Neural cell (in vitro differentiated cells): ENCODE data around the gene SERPINE2.

ENCODE experiments used
- CTCF ChIP-seq: fragments of 450-650 bp; IDR thresholded peaks from 2 replicates; pipeline ENCODE4 v1.5.1; 2014; ENCODE audit warnings: antibody characterized with exemption, mild to moderate bottlenecking, moderate library complexity; ENCODE audit not compliant: poor library complexity, severe bottlenecking
- EP300 ChIP-seq: fragments of 450-650 bp; conservative IDR thresholded peaks from 2 replicates; pipeline ENCODE4 v1.6.1; 2014; ENCODE audit warnings: antibody characterized with exemption, mild to moderate bottlenecking, moderate library complexity; ENCODE audit not compliant: poor library complexity, severe bottlenecking
- MXI1 ChIP-seq: fragments of 450-650 bp; conservative IDR thresholded peaks from 2 replicates; pipeline ENCODE4 v1.6.1; 2014; ENCODE audit warnings: antibody characterized with exemption, mild to moderate bottlenecking; ENCODE audit not compliant: poor library complexity, severe bottlenecking
- POLR2AphosphoS5 ChIP-seq: IDR thresholded peaks from 2 replicates; pipeline ENCODE4 v1.6.1; 2012
- REST ChIP-seq: IDR thresholded peaks from 2 replicates; pipeline ENCODE4 v1.6.1; 2012; ENCODE audit warnings: borderline replicate concordance
- SMC3 ChIP-seq: fragments of 450-650 bp; conservative IDR thresholded peaks from 2 replicates; pipeline ENCODE4 v1.6.1; 2014; ENCODE audit warnings: antibody characterized with exemption, mild to moderate bottlenecking, moderate library complexity; ENCODE audit not compliant: poor library complexity
- TAF1 ChIP-seq: IDR thresholded peaks from 2 replicates; pipeline ENCODE4 v1.6.1; 2012; ENCODE audit warnings: low read depth

DNA sequence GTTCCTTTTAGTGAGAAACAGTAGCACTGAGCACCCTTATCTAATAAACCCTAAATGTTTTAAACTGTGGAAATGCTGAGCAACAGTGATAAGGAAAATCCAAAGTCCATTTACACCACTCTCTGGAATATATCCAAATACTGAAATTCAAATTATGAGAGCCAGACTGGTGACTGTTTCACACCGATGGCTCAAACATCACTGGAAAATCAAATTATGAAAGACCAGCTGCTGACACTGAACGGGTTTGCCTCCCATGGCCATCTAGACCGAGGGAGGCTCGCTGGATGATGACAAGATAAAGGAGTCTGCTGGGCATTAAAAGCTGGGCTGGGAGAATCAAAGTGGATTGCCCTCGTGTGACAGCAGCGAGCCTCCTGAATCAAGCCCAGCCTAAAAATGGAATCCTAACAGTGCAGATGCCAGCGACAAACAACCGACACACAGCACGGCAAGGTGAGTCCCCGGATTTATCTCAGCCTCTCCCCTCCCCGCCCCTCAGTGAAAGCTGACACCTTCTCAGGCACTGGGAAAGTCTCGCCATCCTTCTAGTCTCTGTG is 30.3 kb downstream of the SERPINE2 start:
- TF ChIP-seq CTCF (no peak), REST (no peak), MXI1 (no peak), TAF1 (no peak), SMC3 (no peak), EP300 (no peak), POLR2AphosphoS5 (no peak)
